Measurements from ENCODE around the gene ZBTB1. TPM values are rescaled to one million over a fixed set of nuclear protein-coding genes. Genes with fewer than 3 reads are reported as not detected.
A peak's percentile ranks its signal among the peaks of the same experiment; 100 is the strongest.

The ZBTB1 gene, protein sequence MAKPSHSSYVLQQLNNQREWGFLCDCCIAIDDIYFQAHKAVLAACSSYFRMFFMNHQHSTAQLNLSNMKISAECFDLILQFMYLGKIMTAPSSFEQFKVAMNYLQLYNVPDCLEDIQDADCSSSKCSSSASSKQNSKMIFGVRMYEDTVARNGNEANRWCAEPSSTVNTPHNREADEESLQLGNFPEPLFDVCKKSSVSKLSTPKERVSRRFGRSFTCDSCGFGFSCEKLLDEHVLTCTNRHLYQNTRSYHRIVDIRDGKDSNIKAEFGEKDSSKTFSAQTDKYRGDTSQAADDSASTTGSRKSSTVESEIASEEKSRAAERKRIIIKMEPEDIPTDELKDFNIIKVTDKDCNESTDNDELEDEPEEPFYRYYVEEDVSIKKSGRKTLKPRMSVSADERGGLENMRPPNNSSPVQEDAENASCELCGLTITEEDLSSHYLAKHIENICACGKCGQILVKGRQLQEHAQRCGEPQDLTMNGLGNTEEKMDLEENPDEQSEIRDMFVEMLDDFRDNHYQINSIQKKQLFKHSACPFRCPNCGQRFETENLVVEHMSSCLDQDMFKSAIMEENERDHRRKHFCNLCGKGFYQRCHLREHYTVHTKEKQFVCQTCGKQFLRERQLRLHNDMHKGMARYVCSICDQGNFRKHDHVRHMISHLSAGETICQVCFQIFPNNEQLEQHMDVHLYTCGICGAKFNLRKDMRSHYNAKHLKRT
- total RNA-seq (2014; rRNA removed; shearing (Covaris generic)): 46.9 and 60.0 TPM in 2 replicates
- 37.5 and 39.1 TPM in 2 replicates for polyA plus RNA-seq (2016; fragmentation: Nextera tagmentation; extraction: Ambion mirVana)

DNA sequence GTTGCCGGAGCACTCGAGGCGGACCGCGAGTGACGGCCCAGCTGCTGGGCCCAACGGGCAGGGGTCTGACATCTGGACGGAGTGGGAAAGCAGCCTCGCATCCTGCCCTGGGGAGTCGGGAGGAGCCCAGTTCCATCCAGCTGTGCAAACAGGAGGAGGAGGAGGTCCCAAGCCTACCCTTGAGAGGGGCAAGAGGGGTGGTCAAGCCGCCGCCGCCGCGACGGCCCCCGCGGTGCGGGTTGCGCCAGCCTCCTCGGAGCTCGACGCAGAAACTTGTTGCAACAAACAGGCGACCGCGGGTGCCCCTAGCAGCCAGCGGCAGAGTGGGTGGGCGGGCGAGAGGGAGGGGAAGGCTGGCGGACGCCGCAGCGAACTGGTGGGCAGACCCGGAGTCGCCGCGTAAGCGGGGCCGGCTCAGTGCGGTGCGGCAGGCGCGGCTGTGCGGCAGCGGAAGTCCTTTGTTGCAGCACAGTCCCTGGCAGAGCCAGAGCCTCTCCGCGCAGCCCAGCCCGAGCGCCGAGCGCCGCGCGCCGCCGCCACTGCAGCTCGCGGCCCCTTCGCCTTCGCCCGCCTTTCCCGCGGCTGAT is at the start of gene ZBTB1:
ZBTB1 (plus strand) TSS at position 461 of the 587 bp plus-strand sequence. CDS start 16,735 bp downstream, outside the sequence.
- in situ Hi-C loops (cut with MboI): no loop called here
- 1% methylated on average over 26 to 49 of the region's 63 CpGs for WGBS, 2 experiments (ENCODE audit: low coverage in 1 of 2, low lambda C conversion rate in 2 of 2, missing lambda C conversion rate in 2 of 2)

DNA sequence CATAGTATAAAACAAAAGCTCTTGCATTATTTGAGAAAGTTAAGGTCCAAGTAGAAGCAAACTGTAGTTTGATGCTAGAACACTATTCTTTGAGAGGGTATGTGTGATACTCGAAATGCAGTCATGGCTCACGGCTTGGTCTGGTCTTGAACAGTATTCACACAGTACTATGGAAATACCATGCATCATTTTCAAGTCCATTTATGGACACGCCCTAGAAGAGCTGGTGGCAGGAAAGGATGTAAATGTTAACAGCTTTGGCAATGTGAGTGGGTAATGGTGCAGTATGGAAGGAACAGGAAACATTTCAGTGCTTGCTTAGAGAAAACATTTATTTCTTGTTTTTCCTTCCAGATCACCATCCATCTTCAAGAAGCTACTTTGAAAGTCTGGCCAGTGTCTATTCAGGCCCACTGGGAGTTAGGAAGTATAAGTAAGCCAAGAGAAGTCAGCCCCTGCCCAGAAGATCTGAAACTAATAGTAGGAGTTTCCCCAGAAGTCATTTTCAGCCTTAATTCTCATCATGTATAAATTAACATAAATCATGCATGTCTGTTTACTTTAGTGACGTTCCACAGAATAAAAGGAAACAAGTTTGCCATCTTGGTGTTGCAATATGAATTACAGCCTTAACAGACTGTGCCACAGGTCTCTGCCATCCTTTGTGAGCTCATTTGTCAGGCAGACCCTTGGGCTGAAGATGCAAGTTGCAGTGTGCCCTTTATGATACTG is 45.0 kb upstream of the ZBTB1 start:
- H2AFZ ChIP-seq: no peak overlapping the region
- no peaks in the 10 kb centered on the region for H3K9me2 ChIP-seq (ENCODE audit: insufficient read depth)
- H3K27me3 ChIP-seq (replicated peaks; ENCODE audit: insufficient read depth): no peaks in the 10 kb centered on the region
- no peak for DNase-seq
- in situ Hi-C loops (cut with MboI): no loop called here
- no peaks in the 10 kb centered on the region for H4K20me1 ChIP-seq (ENCODE audit: insufficient read depth)
- no peak overlapping the region for H3K9ac ChIP-seq
- no peaks in the 10 kb centered on the region for H3K79me2 ChIP-seq (ENCODE audit: insufficient read depth)
- no peaks in the 10 kb centered on the region for H3K4me1 ChIP-seq (ENCODE audit: insufficient read depth)
- H3K27ac ChIP-seq: no peak overlapping the region
- no peaks in the 10 kb centered on the region for H3K36me3 ChIP-seq (ENCODE audit: low read depth)
- H3F3A ChIP-seq (ENCODE audit: insufficient read depth): 0 out of 2 replicates have a peak, but pooled peaks cover 3% of the 10 kb centered on the region
- H3K4me3 ChIP-seq: no peak overlapping the region
- H3K9me3 ChIP-seq (ENCODE audit: low read depth): no peaks in the 10 kb centered on the region
- H3K4me2 ChIP-seq (ENCODE audit: unreplicated experiment): no peak overlapping the region
- TF ChIP-seq EZH2 (IDR thresholded peaks at IDR 0.05; ENCODE audit: insufficient read depth, poor library complexity, severe bottlenecking) (no peak), EZH2phosphoT487 (IDR thresholded peaks at IDR 0.05; ENCODE audit: insufficient read depth, low read depth) (no peak)
- 83 to 88% methylated on average over 4 of the region's 4 CpGs for WGBS, 2 experiments (ENCODE audit: low coverage in 1 of 2, low lambda C conversion rate in 2 of 2, missing lambda C conversion rate in 2 of 2)

More for the DNA sequence above, at the start of gene ZBTB1:
- peak within 1 kb of the TSS; percentile 47 for H2AFZ ChIP-seq
- peak within 1 kb of the TSS; percentile 98 for H3K4me2 ChIP-seq (ENCODE audit: unreplicated experiment)
- H3F3A ChIP-seq (ENCODE audit: insufficient read depth): peaks cover 53% of the 10 kb centered on the region
- no peaks in the 10 kb centered on the region for H3K36me3 ChIP-seq (ENCODE audit: low read depth)
- H3K9me2 ChIP-seq (ENCODE audit: insufficient read depth): no peaks in the 10 kb centered on the region
- peaks cover 67% of the 10 kb centered on the region for H3K4me1 ChIP-seq (ENCODE audit: insufficient read depth)
- peak; percentile 96 for DNase-seq
- H3K79me2 ChIP-seq (ENCODE audit: insufficient read depth): peaks cover 81% of the 10 kb centered on the region
- peaks cover 29% of the 10 kb centered on the region; the same call in 1 of the 2 replicates for H4K20me1 ChIP-seq (ENCODE audit: insufficient read depth)
- no peaks in the 10 kb centered on the region for H3K9me3 ChIP-seq (ENCODE audit: low read depth)
- H3K27ac ChIP-seq: peak within 1 kb of the TSS; percentile 99
- no peaks in the 10 kb centered on the region for H3K27me3 ChIP-seq (replicated peaks; ENCODE audit: insufficient read depth)
- peak within 1 kb of the TSS; percentile 91 for H3K4me3 ChIP-seq
- no peak for TF ChIP-seq EZH2phosphoT487 (IDR thresholded peaks at IDR 0.05; ENCODE audit: insufficient read depth, low read depth)
- TF ChIP-seq EZH2 (IDR thresholded peaks at IDR 0.05; ENCODE audit: insufficient read depth, poor library complexity, severe bottlenecking): no peak
- H3K9ac ChIP-seq: peak within 1 kb of the TSS; percentile 99

DNA sequence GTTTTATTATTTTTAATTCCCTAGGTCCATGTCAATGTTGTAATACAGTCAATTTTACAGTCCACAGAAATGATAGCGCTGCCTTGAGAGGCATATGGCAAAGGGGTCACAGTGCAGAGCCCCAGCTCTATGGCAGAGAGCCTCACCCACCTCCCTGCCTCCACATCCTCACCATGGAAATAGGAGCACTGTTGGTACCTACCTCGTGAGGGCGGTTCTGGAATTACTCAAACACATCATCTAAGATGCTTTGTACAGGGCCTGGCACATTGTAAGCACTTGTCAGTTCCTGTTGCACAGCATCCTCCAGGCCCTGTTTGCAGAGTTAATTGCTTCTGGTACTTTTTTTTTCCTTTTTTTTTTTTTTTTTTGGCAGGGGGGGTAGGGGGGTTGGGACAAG is 43.3 kb upstream of the ZBTB1 start:
- Histone ChIP-seq H3K9me3 (ENCODE audit: low read depth) (no peaks in the 10 kb centered on the region), H3K9me2 (ENCODE audit: insufficient read depth) (no peaks in the 10 kb centered on the region), H3K4me3 (no peak overlapping the region), H4K20me1 (ENCODE audit: insufficient read depth) (no peaks in the 10 kb centered on the region), H3K4me1 (ENCODE audit: insufficient read depth) (no peaks in the 10 kb centered on the region), H3F3A (ENCODE audit: insufficient read depth) (peaks cover 7% of the 10 kb centered on the region; the same call in 1 of the 2 replicates), H3K27me3 (replicated peaks; ENCODE audit: insufficient read depth) (no peaks in the 10 kb centered on the region), H3K36me3 (ENCODE audit: low read depth) (no peaks in the 10 kb centered on the region), H3K79me2 (ENCODE audit: insufficient read depth) (no peaks in the 10 kb centered on the region), H3K9ac (no peak overlapping the region), H3K4me2 (ENCODE audit: unreplicated experiment) (no peak overlapping the region), H3K27ac (no peak overlapping the region), H2AFZ (no peak overlapping the region)
- no peak for DNase-seq
- WGBS, 2 experiments (ENCODE audit: low coverage in 1 of 2, low lambda C conversion rate in 2 of 2, missing lambda C conversion rate in 2 of 2): 98 to 100% methylated on average over 3 of the region's 3 CpGs
- in situ Hi-C loops (cut with MboI): no loop called here
- no peak for TF ChIP-seq EZH2 (IDR thresholded peaks at IDR 0.05; ENCODE audit: insufficient read depth, poor library complexity, severe bottlenecking)
- TF ChIP-seq EZH2phosphoT487 (IDR thresholded peaks at IDR 0.05; ENCODE audit: insufficient read depth, low read depth): no peak

DNA sequence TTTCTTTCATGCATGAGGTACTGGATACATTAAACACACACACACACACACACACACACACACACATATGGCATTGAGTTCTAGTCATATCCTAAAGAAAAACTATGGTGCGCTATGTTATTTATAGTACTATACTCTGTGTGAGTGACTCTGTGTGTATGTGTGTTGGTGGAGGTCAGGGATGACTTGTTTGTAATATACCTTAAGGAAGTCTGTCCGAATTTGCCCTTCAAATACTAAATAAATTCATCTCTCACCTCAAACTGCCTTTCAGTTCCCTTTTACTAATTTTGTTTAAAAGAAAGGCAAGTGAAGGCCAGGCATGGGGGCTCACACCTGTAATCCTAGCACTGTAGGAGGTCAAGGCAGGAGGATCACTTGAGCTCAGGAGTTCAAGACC is 41.4 kb upstream of the ZBTB1 start:
- Histone ChIP-seq H3K27ac (no peak overlapping the region), H3K9me2 (ENCODE audit: insufficient read depth) (no peaks in the 10 kb centered on the region), H2AFZ (no peak overlapping the region), H3K4me2 (ENCODE audit: unreplicated experiment) (no peak overlapping the region), H3K79me2 (ENCODE audit: insufficient read depth) (no peaks in the 10 kb centered on the region), H3K9ac (no peak overlapping the region), H3K4me3 (no peak overlapping the region), H3K36me3 (ENCODE audit: low read depth) (no peaks in the 10 kb centered on the region), H3F3A (ENCODE audit: insufficient read depth) (peaks cover 20% of the 10 kb centered on the region; the same call in 1 of the 2 replicates), H3K4me1 (ENCODE audit: insufficient read depth) (no peaks in the 10 kb centered on the region), H4K20me1 (ENCODE audit: insufficient read depth) (no peaks in the 10 kb centered on the region), H3K27me3 (replicated peaks; ENCODE audit: insufficient read depth) (no peaks in the 10 kb centered on the region), H3K9me3 (ENCODE audit: low read depth) (no peaks in the 10 kb centered on the region)
- in situ Hi-C loops (cut with MboI): no loop called here
- 98 to 99% methylated on average over 2 of the region's 2 CpGs for WGBS, 2 experiments (ENCODE audit: low coverage in 1 of 2, low lambda C conversion rate in 2 of 2, missing lambda C conversion rate in 2 of 2)
- TF ChIP-seq EZH2 (IDR thresholded peaks at IDR 0.05; ENCODE audit: insufficient read depth, poor library complexity, severe bottlenecking) (no peak), EZH2phosphoT487 (IDR thresholded peaks at IDR 0.05; ENCODE audit: insufficient read depth, low read depth) (no peak)
- no peak for DNase-seq
